ENCODE measurements around the gene ALAS1. TPM values are rescaled to one million over a fixed set of nuclear protein-coding genes. Genes with fewer than 3 reads are reported as not detected.

ALAS1 gene
- total RNA-seq, 1 experiment from 2014 or later = 80.2 TPM

GRCh38 chr3:52222319-52223221, 24.6 kb downstream of the ALAS1 start:
- H3K27ac Mint-ChIP-seq (ENCODE audit: unreplicated experiment) = no peak overlapping the region
- H3K9me3 Mint-ChIP-seq (ENCODE audit: low read depth, unreplicated experiment) = no peaks in the 10 kb centered on the region
- CTCF ChIA-PET = interaction anchor here (1.0 kb wide), 1 partner anchor 59 kb away, joined by 3 read pairs; no protein-coding TSS in a partner anchor
- H3K4me3 Mint-ChIP-seq (ENCODE audit: low read depth, unreplicated experiment) = no peak overlapping the region
- H3K36me3 Mint-ChIP-seq (ENCODE audit: insufficient read depth, unreplicated experiment) = no peaks in the 10 kb centered on the region
- TF ChIP-seq CTCF (IDR thresholded peaks at IDR 0.05; ENCODE audit: unreplicated experiment) = no peak
- H3K4me1 Mint-ChIP-seq (ENCODE audit: low read depth, unreplicated experiment) = peaks cover 13% of the 10 kb centered on the region
- no peak for DNase-seq
- BruUV-seq (replicated peaks) = no TSS peak
- intact Hi-C loops (cut with micrococcal nuclease; ENCODE audit: unreplicated experiment) = no loop called here
- H3K27me3 Mint-ChIP-seq (ENCODE audit: unreplicated experiment) = no peaks in the 10 kb centered on the region

DNA sequence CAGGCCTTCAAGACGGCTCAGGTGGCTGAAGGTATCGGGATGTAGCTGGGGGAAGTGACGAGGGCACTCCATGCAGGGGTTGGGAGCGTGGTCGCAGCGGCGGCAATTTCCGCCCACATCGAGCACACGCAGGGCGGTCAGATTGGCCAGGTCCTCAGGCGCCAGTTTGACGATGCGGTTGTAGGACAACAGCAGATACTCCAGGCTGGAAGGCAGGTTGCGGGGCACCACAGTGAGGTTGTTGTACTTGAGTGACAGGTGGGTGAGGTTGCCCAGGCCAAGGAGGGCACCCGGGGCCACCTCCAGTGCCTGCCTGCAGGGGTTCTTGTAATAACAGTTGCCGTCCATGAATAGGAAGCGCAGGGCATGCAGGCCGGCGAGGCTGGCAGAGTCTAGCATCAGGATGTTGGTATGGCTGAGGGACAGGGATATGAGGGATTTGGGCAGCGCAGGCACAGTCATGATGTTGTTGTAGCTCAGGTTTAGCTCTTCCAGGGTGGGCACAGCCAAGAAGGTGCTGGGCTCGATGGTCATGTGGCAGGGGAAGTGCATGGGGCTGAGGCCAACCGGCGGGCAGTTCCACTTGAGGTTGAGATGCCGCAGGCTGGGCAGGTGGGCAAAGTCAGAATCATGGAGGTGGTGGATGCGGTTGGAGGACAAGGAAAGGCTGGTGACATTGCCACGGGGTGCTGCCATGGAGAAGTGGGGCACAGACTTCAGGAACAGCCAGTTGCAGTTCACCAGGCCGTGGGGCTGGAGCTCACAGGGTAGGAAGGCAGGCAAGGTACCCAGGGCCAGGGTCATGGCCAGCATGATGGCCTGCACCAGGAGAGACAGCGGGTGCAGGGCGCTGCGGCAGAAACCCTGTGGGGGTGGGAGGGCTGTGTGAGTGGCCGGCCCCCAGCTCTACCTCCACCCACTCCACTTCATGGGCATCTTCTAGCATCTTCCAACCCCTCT, 25.8 kb downstream of the ALAS1 start:
- no peak for TF ChIP-seq CTCF (IDR thresholded peaks at IDR 0.05; ENCODE audit: unreplicated experiment)
- CTCF ChIA-PET = interaction anchor here (0.6 kb wide), 1 partner anchor 15 kb away, joined by 3 read pairs; the partner anchor contains the start of gene TWF2
- Mint-ChIP-seq H3K27ac (ENCODE audit: unreplicated experiment) (no peak overlapping the region), H3K9me3 (ENCODE audit: low read depth, unreplicated experiment) (no peaks in the 10 kb centered on the region), H3K4me1 (ENCODE audit: low read depth, unreplicated experiment) (peaks cover 7% of the 10 kb centered on the region), H3K4me3 (ENCODE audit: low read depth, unreplicated experiment) (no peak overlapping the region), H3K27me3 (ENCODE audit: unreplicated experiment) (no peaks in the 10 kb centered on the region), H3K36me3 (ENCODE audit: insufficient read depth, unreplicated experiment) (no peaks in the 10 kb centered on the region)
- intact Hi-C loops (cut with micrococcal nuclease; ENCODE audit: unreplicated experiment) = no loop called here
- no TSS peak for BruUV-seq (replicated peaks)
- DNase-seq = no peak

DNA sequence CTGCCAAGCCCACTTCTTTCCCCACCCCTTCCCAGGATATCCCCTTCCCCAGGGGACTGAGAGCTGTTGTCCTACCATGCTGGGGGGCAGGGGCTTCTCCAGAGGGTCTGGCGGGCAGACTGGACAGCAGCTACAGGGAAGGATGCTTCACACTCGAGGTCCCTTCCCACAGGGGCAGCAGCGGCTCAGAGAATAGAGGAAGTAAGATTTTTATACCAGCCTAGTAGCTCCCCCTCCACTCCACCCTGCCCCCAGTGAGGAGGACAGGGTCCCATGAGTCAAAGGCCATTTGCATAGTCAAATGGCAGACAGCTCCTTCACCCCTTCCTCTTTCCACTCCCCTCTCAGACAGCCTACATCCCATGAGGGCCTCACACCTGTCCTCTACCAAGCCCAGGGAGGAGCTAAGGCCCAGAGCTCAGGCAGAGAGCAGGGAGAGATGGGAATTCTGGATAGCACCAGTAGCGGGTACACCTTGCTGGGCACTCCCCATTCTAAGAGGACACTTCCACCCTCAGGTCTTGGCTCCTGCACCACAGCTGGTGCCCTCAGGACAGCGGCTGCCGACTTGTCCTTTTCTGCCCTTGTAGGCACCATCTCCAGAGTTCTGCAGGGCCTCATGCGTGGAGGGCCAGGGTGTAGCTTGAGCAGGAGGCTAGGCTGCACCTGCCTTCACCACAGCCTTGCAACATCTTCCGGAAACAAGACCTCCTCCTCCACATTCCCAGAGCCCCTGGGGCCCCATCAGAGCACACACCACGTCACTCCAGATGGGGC, 27.7 kb downstream of the ALAS1 start, which contains the start of gene TLR9:
Gene TLR9, minus strand, starts transcription at position 194 of the 777 bp plus-strand sequence. Its CDS starts 116 bp downstream, at position 78.
- peaks cover 7% of the 10 kb centered on the region for H3K36me3 Mint-ChIP-seq (ENCODE audit: insufficient read depth, unreplicated experiment)
- H3K4me1 Mint-ChIP-seq (ENCODE audit: low read depth, unreplicated experiment) = no peaks in the 10 kb centered on the region
- DNase-seq = no peak
- BruUV-seq (replicated peaks) = no TSS peak
- intact Hi-C loops (cut with micrococcal nuclease; ENCODE audit: unreplicated experiment) = no loop called here
- no peak within 1 kb of the TSS for H3K4me3 Mint-ChIP-seq (ENCODE audit: low read depth, unreplicated experiment)
- no peak within 1 kb of the TSS for H3K27ac Mint-ChIP-seq (ENCODE audit: unreplicated experiment)
- CTCF ChIA-PET = interaction anchor here (0.8 kb wide), 1 partner anchor 99 kb away, joined by 3 read pairs; no protein-coding TSS in a partner anchor
- no peaks in the 10 kb centered on the region for H3K27me3 Mint-ChIP-seq (ENCODE audit: unreplicated experiment)
- no peak for TF ChIP-seq CTCF (IDR thresholded peaks at IDR 0.05; ENCODE audit: unreplicated experiment)
- H3K9me3 Mint-ChIP-seq (ENCODE audit: low read depth, unreplicated experiment) = no peaks in the 10 kb centered on the region
